Fibroblast of lung (primary cell): ENCODE results near the gene MKLN1. TPM values are rescaled to one million over a fixed set of nuclear protein-coding genes. Genes with fewer than 3 reads are reported as not detected.

Experiments used
- DNase-seq, 2 donors: peaks; one replicate each; pipeline versions ENCODE4 v3.0.0 to v3.0.0-alpha.2; 2010; ENCODE audit warnings: low read depth in 2 of 2
- H2AFZ ChIP-seq: 2 replicates; pipeline ENCODE4 v1.5.1; 2012; ENCODE audit warnings: low read length, control low read depth, inconsistent platforms
- H3K27ac ChIP-seq: 2 replicates; pipeline ENCODE4 v1.5.1; 2011; ENCODE audit warnings: low read length, control low read depth; ENCODE audit not compliant: insufficient read depth
- H3K27me3 ChIP-seq: 2 replicates; pipeline ENCODE4 v1.5.1; 2011; ENCODE audit warnings: mild to moderate bottlenecking, low read length; ENCODE audit not compliant: control insufficient read depth, insufficient read depth
- H3K36me3 ChIP-seq: 2 replicates; pipeline ENCODE4 v1.5.1; 2011; ENCODE audit warnings: low read length; ENCODE audit not compliant: control insufficient read depth, insufficient read depth
- H3K4me1 ChIP-seq: 2 replicates; pipeline ENCODE4 v1.5.1; 2011; ENCODE audit warnings: low read length; ENCODE audit not compliant: control insufficient read depth, insufficient read depth; ENCODE audit errors: extremely low read depth
- H3K4me2 ChIP-seq: 2 replicates; pipeline ENCODE4 v1.5.1; 2011; ENCODE audit warnings: low read length, control low read depth; ENCODE audit not compliant: insufficient read depth; ENCODE audit errors: extremely low read depth
- H3K4me3 ChIP-seq, 4 experiments: fragments of 200-600 bp in 1 of 4; sonication (generic) in 1 of 4; replicated peaks in 1 of 4; 2 replicates each; pipeline ENCODE4 v1.5.1; 2011 to 2016; ENCODE audit warnings: low read length in 4 of 4, low read depth in 3 of 4, mild to moderate bottlenecking in 3 of 4, control low read depth in 2 of 4, inconsistent platforms in 1 of 4, mixed read lengths in 1 of 4; ENCODE audit not compliant: insufficient read depth in 1 of 4; ENCODE audit errors: control extremely low read depth in 1 of 4
- H3K79me2 ChIP-seq: 2 replicates; pipeline ENCODE4 v1.5.1; 2012; ENCODE audit warnings: mild to moderate bottlenecking, low read length, inconsistent platforms; ENCODE audit not compliant: control insufficient read depth, insufficient read depth
- H3K9ac ChIP-seq: 2 replicates; pipeline ENCODE4 v1.5.1; 2011; ENCODE audit warnings: mild to moderate bottlenecking, low read length, control low read depth; ENCODE audit not compliant: insufficient read depth
- H3K9me3 ChIP-seq: 2 replicates; pipeline ENCODE4 v1.5.1; 2012; ENCODE audit warnings: low read depth, low read length; ENCODE audit not compliant: control insufficient read depth, insufficient read depth
- H4K20me1 ChIP-seq: 2 replicates; pipeline ENCODE4 v1.5.1; 2011; ENCODE audit warnings: low read length; ENCODE audit not compliant: control insufficient read depth, insufficient read depth; ENCODE audit errors: extremely low read depth
- EZH2 ChIP-seq: IDR thresholded peaks from 2 replicates; pipeline ENCODE4 v1.5.1; 2012; ENCODE audit warnings: low read length, control low read depth, mild to moderate bottlenecking; ENCODE audit errors: missing control alignments
- polyA plus RNA-seq, 2 donors: library from polyadenylated mRNA; depleted of rRNA in 1 of 2; stranded (reverse) in 1 of 2; unstranded in 1 of 2; fragments of >200 nt; gene quantifications; 2 replicates each; pipeline ENCODE4 v1.2.1, GENCODE V29; 2011 to 2012; ENCODE audit warnings: missing spikeins in 1 of 2
- total RNA-seq: library from RNA; depleted of rRNA; stranded (reverse); fragments of >200 nt; gene quantifications from 2 replicates; pipeline ENCODE4 v1.2.1, GENCODE V29; 2014
- TF ChIP-seq, protein P1 (sequence below), 2 donors: IDR thresholded peaks in 1 of 2; conservative IDR thresholded peaks in 1 of 2; 1 replicate in 1 of 2; 2 replicates in 1 of 2; pipeline ENCODE4 v1.5.1; 2011 to 2012; ENCODE audit warnings: low read length in 2 of 2, control low read depth in 1 of 2, inconsistent platforms in 1 of 2, low read depth in 1 of 2, mild to moderate bottlenecking in 1 of 2

Gene MKLN1
- total and polyA plus RNA-seq, 2 donors (not counting 1 experiment from before 2014, with no cell fraction given): 33.9 to 46.4 TPM

DNA sequence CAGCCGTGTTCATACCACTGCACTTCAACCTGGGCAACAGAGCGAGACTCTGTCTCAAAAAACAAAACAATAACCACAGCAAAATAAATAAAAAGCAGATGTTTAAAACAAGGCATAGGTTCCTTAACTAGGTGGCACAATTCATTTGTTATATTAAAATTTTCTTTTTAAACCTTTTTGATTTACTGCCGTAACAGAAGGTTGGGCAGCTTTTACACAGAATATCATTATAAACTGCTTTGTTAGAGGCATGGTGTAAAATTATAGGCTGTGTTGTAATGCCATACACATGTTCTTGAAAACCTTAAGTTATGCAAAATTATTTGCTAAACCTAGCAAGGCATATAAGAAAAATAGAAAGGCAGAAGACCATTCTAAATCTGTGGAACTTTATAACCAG lies 84.4 kb downstream of the MKLN1 start:
- Histone ChIP-seq H3K9me3 (no peaks in the 10 kb centered on the region), H3K4me1 (no peaks in the 10 kb centered on the region), H3K79me2 (peaks cover 1% of the 10 kb centered on the region), H3K27ac (no peak overlapping the region), H3K27me3 (no peaks in the 10 kb centered on the region), H3K4me2 (no peak overlapping the region), H3K4me3 (no peak overlapping the region), H3K9ac (no peak overlapping the region), H3K36me3 (peaks cover 3% of the 10 kb centered on the region), H2AFZ (no peak overlapping the region), H4K20me1 (no peaks in the 10 kb centered on the region)
- TF ChIP-seq EZH2: no peak
- no peak for DNase-seq

DNA sequence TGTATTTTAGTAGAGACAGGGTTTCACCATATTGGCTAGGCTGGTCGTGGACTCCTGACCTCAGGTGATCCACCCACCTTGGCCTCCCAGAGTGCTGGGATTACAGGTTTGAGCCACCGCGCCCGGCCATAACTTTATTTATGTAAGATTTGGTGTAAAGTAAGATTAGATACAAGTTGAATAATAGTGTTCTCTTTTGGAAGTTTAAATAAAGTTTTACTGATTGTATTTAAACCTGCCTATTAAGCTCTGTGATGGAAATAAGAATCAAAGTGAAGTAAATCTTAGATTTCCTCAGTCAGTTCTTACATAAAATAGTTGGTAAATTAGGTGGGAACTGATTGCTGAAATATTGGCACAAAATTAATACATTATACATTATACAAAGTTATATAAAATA lies 86.0 kb downstream of the MKLN1 start:
- Histone ChIP-seq H3K27ac (no peak overlapping the region), H2AFZ (no peak overlapping the region), H3K27me3 (no peaks in the 10 kb centered on the region), H3K79me2 (no peaks in the 10 kb centered on the region), H3K9me3 (no peaks in the 10 kb centered on the region), H3K36me3 (peaks cover 3% of the 10 kb centered on the region), H3K4me3 (no peak overlapping the region), H4K20me1 (no peaks in the 10 kb centered on the region), H3K4me1 (peaks cover 1% of the 10 kb centered on the region), H3K9ac (no peak overlapping the region), H3K4me2 (no peak overlapping the region)
- TF ChIP-seq, protein P1, sequence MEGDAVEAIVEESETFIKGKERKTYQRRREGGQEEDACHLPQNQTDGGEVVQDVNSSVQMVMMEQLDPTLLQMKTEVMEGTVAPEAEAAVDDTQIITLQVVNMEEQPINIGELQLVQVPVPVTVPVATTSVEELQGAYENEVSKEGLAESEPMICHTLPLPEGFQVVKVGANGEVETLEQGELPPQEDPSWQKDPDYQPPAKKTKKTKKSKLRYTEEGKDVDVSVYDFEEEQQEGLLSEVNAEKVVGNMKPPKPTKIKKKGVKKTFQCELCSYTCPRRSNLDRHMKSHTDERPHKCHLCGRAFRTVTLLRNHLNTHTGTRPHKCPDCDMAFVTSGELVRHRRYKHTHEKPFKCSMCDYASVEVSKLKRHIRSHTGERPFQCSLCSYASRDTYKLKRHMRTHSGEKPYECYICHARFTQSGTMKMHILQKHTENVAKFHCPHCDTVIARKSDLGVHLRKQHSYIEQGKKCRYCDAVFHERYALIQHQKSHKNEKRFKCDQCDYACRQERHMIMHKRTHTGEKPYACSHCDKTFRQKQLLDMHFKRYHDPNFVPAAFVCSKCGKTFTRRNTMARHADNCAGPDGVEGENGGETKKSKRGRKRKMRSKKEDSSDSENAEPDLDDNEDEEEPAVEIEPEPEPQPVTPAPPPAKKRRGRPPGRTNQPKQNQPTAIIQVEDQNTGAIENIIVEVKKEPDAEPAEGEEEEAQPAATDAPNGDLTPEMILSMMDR (conservative IDR thresholded peaks at IDR 0.05 in 1 of 2, IDR thresholded peaks at IDR 0.05 in 1 of 2; ENCODE audit: low read depth in 1 of 2, low read length in 2 of 2): no peak
- no peak for TF ChIP-seq EZH2
- DNase-seq: no peak

DNA sequence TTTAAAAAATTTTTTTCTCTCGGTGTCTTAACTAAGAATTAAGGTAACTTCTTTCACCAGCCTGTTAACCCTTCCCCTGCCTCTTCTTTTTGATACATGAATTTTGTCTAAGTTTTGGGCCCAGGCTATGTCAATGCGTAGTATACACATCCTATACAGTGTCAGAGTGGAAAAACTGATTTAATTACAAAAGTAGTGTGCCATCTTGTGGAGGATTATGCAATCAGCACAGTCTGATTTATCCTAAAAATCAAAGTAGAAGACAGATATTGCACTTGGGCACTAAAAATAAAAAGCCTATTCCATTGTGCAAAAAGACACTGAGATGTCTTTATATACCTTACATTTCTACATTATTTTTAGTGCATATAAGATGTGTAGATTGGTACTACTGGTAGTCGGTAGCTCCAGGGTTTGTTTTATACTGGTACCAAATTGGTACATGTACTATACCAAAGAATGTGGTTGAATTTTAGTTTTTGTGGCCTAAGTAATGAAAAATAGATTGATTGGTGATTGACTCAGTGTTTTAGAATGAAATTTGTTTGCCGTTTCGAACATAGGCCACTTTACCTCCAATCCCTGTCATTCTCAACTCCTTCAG lies 96.6 kb downstream of the MKLN1 start:
- Histone ChIP-seq H4K20me1 (no peaks in the 10 kb centered on the region), H3K4me1 (no peaks in the 10 kb centered on the region), H3K27ac (no peak overlapping the region), H3K79me2 (no peaks in the 10 kb centered on the region), H2AFZ (no peak overlapping the region), H3K9ac (no peak overlapping the region), H3K4me3 (no peak overlapping the region), H3K27me3 (no peaks in the 10 kb centered on the region), H3K4me2 (no peak overlapping the region), H3K9me3 (no peaks in the 10 kb centered on the region), H3K36me3 (no peaks in the 10 kb centered on the region)
- TF ChIP-seq, protein P1 (conservative IDR thresholded peaks at IDR 0.05 in 1 of 2, IDR thresholded peaks at IDR 0.05 in 1 of 2; ENCODE audit: low read depth in 1 of 2, low read length in 2 of 2): peak; percentile 24 to 59
- TF ChIP-seq EZH2: no peak
- peak; percentile 36 to 73 for DNase-seq
